PC-3 (cell line): ENCODE measurements around the gene PCDH10. TPM values are rescaled to one million over a fixed set of nuclear protein-coding genes. Genes with fewer than 3 reads are reported as not detected.

Experiments used
- ATAC-seq: fragments of 200-7000 bp; cut with Tn5 transposase; 2 replicates; pipeline ENCODE4 v1.9.1; 2020; ENCODE audit warnings: mild to moderate bottlenecking, moderate library complexity
- BruUV-seq: library from RNA; stranded (reverse); fragments of 400-500 nt; replicated peaks from 2 replicates; lab custom pipeline; 2021; lab: Mats Ljungman, UMichigan
- CTCF ChIA-PET: fragments of 300-600 bp; sonication (Branson Sonifier 250); formaldehyde crosslinking; loops from one replicate; lab custom pipeline; 2022; ENCODE audit warnings: antibody characterized with exemption; lab: Charles Lee
- POLR2A ChIA-PET: fragments of 300-600 bp; sonication (Branson Sonifier 250); formaldehyde crosslinking; loops from one replicate; lab custom pipeline; 2022; ENCODE audit warnings: antibody characterized with exemption; ENCODE audit not compliant: unreplicated experiment; lab: Charles Lee
- DNase-seq: peaks from one replicate; pipeline ENCODE4 v3.0.0-alpha.2; 2015
- H2AFZ ChIP-seq: fragments of 300-600 bp; sonication (generic); 2 replicates; pipeline ENCODE4 v1.6.0; 2016; ENCODE audit warnings: antibody characterized with exemption, low read length
- H3F3A ChIP-seq: fragments of 300-600 bp; sonication (generic); one replicate; pipeline ENCODE4 v1.6.0; 2017; ENCODE audit warnings: antibody characterized with exemption, low read length, control low read depth, mild to moderate bottlenecking; ENCODE audit not compliant: unreplicated experiment
- H3K27ac ChIP-seq: fragments of 300-600 bp; sonication (generic); 2 replicates; pipeline ENCODE4 v1.5.1; 2016; ENCODE audit warnings: mild to moderate bottlenecking, low read length
- H3K27me3 ChIP-seq: fragments of 300-600 bp; sonication (generic); 2 replicates; pipeline ENCODE4 v1.6.1; 2016; ENCODE audit warnings: low read length, mixed read lengths
- H3K36me3 ChIP-seq: fragments of 300-600 bp; sonication (generic); 2 replicates; pipeline ENCODE4 v1.6.1; 2016; ENCODE audit warnings: low read depth, mixed run types, low read length, mixed read lengths
- H3K4me1 ChIP-seq: fragments of 300-600 bp; sonication (generic); 2 replicates; pipeline ENCODE4 v1.5.1; 2016; ENCODE audit warnings: low read length; ENCODE audit not compliant: insufficient read depth
- H3K4me2 ChIP-seq: fragments of 300-600 bp; sonication (generic); 2 replicates; pipeline ENCODE4 v1.6.0; 2016; ENCODE audit warnings: low read length
- H3K4me3 ChIP-seq: fragments of 300-600 bp; sonication (generic); 2 replicates; pipeline ENCODE4 v1.5.1; 2016; ENCODE audit warnings: mild to moderate bottlenecking, low read length, mixed read lengths
- H3K79me2 ChIP-seq: fragments of 300-600 bp; sonication (generic); 2 replicates; pipeline ENCODE4 v1.6.1; 2017; ENCODE audit warnings: low read length, mixed read lengths
- H3K9ac ChIP-seq: fragments of 300-600 bp; sonication (generic); 2 replicates; pipeline ENCODE4 v1.6.0; 2016; ENCODE audit warnings: mild to moderate bottlenecking, low read length
- H3K9me2 ChIP-seq: fragments of 300-600 bp; sonication (generic); replicated peaks from 2 replicates; pipeline ENCODE4 v1.6.1; 2016; ENCODE audit warnings: mixed run types, low read length, mixed read lengths
- H3K9me3 ChIP-seq: fragments of 300-600 bp; sonication (generic); 2 replicates; pipeline ENCODE4 v1.6.1; 2016; ENCODE audit warnings: low read length, mixed read lengths
- H4K20me1 ChIP-seq: fragments of 300-600 bp; sonication (generic); 2 replicates; pipeline ENCODE4 v1.6.1; 2016; ENCODE audit warnings: low read length, mixed read lengths
- CTCF ChIP-seq: fragments of 300-600 bp; sonication (generic); conservative IDR thresholded peaks from 2 replicates; pipeline ENCODE4 v1.5.1; 2017; ENCODE audit warnings: antibody characterized with exemption, low read depth, mild to moderate bottlenecking, low read length
- EZH2 ChIP-seq: fragments of 300-600 bp; sonication (generic); IDR thresholded peaks from one replicate; pipeline ENCODE4 v1.6.1; 2017; ENCODE audit warnings: antibody characterized with exemption, mild to moderate bottlenecking, low read length; ENCODE audit not compliant: unreplicated experiment
- EZH2phosphoT487 ChIP-seq: fragments of 300-600 bp; sonication (generic); IDR thresholded peaks from 2 replicates; pipeline ENCODE4 v1.6.1; 2018; ENCODE audit warnings: mild to moderate bottlenecking, antibody characterized with exemption, low read length, borderline replicate concordance
- intact Hi-C: fragments of 100-400 bp; cut with micrococcal nuclease; formaldehyde crosslinking; loops from 2 replicates; pipeline ENCODE4 v1.9.0; 2023
- total RNA-seq: library from RNA; depleted of rRNA; stranded (reverse); fragments of >200 nt; gene quantifications from 2 replicates; pipeline ENCODE4 v1.2.3, GENCODE V29; 2014

PCDH10 gene
- total RNA-seq, 1 experiment from 2014 or later = 0.11 TPM

- Histone ChIP-seq H3K9ac (no peak overlapping the region), H2AFZ (peak overlapping the region; percentile 98), H3K9me3 (no peaks in the 10 kb centered on the region), H3K27me3 (0 out of 2 replicates have a peak, but pooled peaks cover 3% of the 10 kb centered on the region), H3K9me2 (no peaks in the 10 kb centered on the region), H3K27ac (no peak overlapping the region), H3K79me2 (no peaks in the 10 kb centered on the region), H3K4me1 (no peaks in the 10 kb centered on the region), H3K36me3 (no peaks in the 10 kb centered on the region), H4K20me1 (no peaks in the 10 kb centered on the region), H3K4me2 (peak overlapping the region; percentile 92), H3K4me3 (peak overlapping the region; percentile 72), H3F3A (no peaks in the 10 kb centered on the region)
- CTCF ChIA-PET = interaction anchor here (0.6 to 1.5 kb wide), 6 partner anchors 114 to 1630 kb away, joined by 3 to 9 read pairs (median 6); no protein-coding TSS in a partner anchor
- BruUV-seq = no TSS peak
- no peak for TF ChIP-seq CTCF
- no peak for TF ChIP-seq EZH2
- no peak for TF ChIP-seq EZH2phosphoT487
- POLR2A ChIA-PET = no interaction called here
- intact Hi-C loops = loop anchor here (2.0 to 10.0 kb wide), 6 partner anchors 167 to 1630 kb away; partner anchors contain the start of gene PABPC4L
- DNase-seq (peak; percentile 7), ATAC-seq (no peak)
Measured at GRCh38 chr4:133147286-133147821, 1.7 kb upstream of the PCDH10 start.

- no peaks in the 10 kb centered on the region for H3K79me2 ChIP-seq
- BruUV-seq = no TSS peak
- H3K9me3 ChIP-seq = no peaks in the 10 kb centered on the region
- DNase-seq (peak; percentile 27), ATAC-seq (peak; percentile 42)
- H3K9me2 ChIP-seq = no peaks in the 10 kb centered on the region
- H2AFZ ChIP-seq = peak overlapping the region; percentile 98
- H3K4me3 ChIP-seq = peak overlapping the region; percentile 72
- ChIA-PET CTCF (no interaction called here), POLR2A (interaction anchor here (0.7 kb wide), 1 partner anchor 1779 kb away, joined by 6 read pairs; no protein-coding TSS in a partner anchor)
- no peaks in the 10 kb centered on the region for H3K36me3 ChIP-seq
- H3K27ac ChIP-seq = no peak overlapping the region
- peak overlapping the region; percentile 18 for H3K9ac ChIP-seq
- no peaks in the 10 kb centered on the region for H3K27me3 ChIP-seq
- no peaks in the 10 kb centered on the region for H4K20me1 ChIP-seq
- intact Hi-C loops = loop anchor here (2.0 to 10.0 kb wide), 6 partner anchors 167 to 1629 kb away; partner anchors contain the start of gene PABPC4L
- TF ChIP-seq EZH2phosphoT487 (no peak), CTCF (no peak), EZH2 (no peak)
- H3K4me1 ChIP-seq = no peaks in the 10 kb centered on the region
- H3F3A ChIP-seq = no peaks in the 10 kb centered on the region
- peak overlapping the region; percentile 92 for H3K4me2 ChIP-seq
Measured at GRCh38 chr4:133147921-133148689, 989 bp upstream of the PCDH10 start.
